Stimulated activated naive CD4-positive, alpha-beta T cell treated with Interleukin-2 at 50 U/mL for 16 hours (primary cell): Measurements from ENCODE around the gene ATP6V1B1.
"Not testable (repeated sequence)": the region's sequence is repeated elsewhere in the genome, so short reads cannot be mapped to it uniquely, and the experiment has no call there.

Experiments
- DNase-seq: peaks from one replicate; lab custom pipeline; 2025; lab: John Stamatoyannopoulos, UW

The ATP6V1B1 gene

DNA sequence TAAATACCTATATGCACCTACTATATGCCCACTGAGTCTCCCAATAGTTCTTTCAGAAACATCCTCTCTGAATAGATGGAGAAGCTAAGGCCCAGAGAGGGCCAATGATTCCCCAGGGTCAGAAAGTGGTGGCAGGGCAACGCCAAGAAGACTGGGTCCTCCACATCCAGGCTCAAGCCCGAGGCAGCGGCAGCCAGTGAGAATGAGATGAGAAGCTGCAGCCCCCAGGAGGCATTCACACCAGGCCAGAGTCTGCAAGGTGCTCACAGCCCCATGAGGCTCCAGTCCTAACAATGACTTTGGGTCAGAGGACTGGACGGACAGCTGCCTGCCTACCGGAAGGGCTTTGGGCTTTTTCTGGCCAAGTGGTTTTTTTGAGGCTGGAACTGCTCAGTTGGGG lies 55.4 kb downstream of the ATP6V1B1 start:
- no peak for DNase-seq

GRCh38 chr2:70991742-70992141 lies 56.0 kb downstream of the ATP6V1B1 start:
- no peak for DNase-seq

DNA sequence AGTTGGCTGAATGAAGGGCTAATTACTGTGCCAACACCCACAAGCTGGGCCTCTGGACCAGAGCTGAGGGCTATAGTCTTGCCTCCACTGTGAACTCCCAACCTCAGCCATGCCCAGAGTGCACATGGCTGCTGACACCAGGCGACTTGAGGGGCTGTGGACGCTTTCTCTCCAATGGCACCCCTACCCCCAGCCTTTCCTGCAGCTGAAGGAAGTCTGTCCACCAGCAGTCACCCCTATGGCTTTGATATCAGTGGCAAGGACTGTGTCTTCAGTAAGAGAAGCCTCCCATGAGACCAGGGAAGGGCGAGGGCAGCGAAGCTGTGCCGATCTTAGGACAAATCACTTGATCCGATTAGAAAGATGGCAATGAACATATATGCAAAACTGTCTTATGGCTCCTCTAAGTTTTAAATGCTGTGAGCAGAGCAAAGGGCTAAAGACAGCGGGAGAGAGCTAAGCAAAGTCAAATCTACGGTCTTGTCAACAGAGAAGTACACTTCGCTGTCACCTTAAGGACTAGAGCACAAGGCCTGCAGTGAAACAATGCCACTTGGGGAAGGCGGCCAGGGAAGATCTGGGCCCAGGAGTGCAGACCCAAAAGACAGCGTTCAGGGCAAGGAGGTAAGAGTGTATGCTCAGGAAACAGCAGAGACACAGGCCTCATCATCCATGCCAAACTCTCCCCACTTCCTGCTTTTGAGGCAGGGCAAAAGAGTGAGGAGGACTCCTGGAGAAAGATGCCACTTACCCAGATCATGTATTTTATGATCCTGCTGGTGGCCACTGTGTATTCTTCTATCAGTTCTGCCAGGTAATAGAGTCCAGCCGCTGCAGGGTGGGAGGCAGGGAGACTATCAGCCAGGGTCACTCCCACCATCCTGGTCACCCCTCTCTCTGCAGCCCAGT lies 57.5 kb downstream of the ATP6V1B1 start:
- DNase-seq, result no peak

GRCh38 chr2:70994009-70994698 lies 58.5 kb downstream of the ATP6V1B1 start:
- peak; percentile 53 for DNase-seq

DNA sequence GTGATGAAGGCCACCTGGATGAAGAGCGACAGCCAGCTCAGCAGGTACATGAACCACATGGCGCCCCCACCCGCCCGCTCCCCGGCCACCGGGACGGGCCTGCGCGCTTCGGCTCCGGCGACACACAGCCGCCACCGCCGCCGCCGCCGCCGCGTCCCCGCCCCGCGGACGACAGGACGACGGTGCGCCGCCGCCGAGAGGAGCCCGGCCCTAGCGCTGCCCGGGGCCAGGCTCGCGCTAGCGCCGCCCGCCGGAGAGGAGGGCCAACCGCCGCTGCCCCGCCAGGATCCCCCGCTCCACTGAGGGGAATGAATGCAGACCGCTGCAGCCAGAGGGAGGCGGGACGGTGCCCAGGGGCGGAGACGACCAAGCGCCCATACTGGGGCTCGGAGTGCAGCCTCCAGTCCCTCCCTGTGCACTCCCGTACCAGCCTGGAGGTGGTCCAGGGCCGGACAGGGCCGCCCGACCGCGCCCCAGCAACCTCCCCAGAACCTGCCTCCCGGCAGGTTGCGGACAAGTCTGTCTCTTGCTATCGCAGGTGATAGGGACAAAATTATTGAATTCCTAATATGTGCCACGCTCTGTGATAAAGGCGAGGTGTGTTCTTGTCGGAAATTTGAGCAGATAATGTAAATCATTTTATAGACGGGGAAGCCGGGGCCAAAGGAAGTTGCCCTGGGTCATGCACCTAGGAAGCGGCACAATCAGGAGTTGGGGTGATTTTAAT lies 59.2 kb downstream of the ATP6V1B1 start, which contains the start of gene TEX261:
Gene TEX261, minus strand, starts transcription at position 175 of the 727 bp plus-strand sequence. Its CDS starts 116 bp downstream, at position 59.
- peak; percentile 90 for DNase-seq

- DNase-seq, result peak; percentile 37
These were observed 59.7 kb downstream of the ATP6V1B1 start for GRCh38 chr2:70995426-70995729.

- not testable (repeated sequence) for DNase-seq
These were observed 63.2 kb downstream of the ATP6V1B1 start for GRCh38 chr2:70998885-70999284.

DNA sequence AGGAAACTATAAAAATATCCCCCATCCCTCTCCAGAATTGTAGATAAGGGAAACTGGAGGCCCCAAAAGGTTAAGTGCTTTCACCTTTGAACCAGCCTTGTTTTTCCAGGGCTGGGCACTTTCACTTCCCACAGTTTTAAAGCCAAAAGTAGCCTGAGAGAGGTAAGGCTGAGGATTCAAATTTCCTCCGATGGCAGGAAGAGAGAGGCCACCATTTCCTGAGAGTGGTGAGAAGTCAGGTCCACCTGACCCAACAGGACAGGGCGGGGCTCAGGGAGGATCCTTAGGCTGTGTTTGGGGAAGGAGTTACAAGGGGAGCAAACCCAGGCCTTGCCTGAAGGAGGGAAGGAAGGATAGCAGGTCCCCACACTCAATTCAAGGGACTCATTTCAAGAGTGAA lies 63.7 kb downstream of the ATP6V1B1 start:
- no peak for DNase-seq

DNA sequence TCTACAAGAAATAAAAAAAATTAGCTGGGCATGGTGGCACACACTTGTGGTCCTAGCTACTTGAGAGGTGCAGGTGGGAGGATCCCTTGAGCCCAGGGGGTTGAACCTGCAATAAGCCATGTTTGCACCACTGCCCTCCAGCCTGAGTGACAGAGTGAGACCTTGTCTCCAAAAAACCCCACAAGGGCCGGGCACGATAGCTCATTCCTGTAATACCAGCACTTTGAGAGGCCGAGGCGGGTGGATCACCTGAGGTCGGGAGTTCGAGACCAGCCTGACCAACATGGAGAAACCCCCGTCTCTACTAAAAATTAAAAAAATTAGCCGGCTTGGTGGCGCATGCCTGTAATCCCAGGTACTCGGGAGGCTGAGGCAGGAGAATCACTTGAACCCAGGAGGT lies 64.2 kb downstream of the ATP6V1B1 start:
- not testable (repeated sequence) for DNase-seq

DNA sequence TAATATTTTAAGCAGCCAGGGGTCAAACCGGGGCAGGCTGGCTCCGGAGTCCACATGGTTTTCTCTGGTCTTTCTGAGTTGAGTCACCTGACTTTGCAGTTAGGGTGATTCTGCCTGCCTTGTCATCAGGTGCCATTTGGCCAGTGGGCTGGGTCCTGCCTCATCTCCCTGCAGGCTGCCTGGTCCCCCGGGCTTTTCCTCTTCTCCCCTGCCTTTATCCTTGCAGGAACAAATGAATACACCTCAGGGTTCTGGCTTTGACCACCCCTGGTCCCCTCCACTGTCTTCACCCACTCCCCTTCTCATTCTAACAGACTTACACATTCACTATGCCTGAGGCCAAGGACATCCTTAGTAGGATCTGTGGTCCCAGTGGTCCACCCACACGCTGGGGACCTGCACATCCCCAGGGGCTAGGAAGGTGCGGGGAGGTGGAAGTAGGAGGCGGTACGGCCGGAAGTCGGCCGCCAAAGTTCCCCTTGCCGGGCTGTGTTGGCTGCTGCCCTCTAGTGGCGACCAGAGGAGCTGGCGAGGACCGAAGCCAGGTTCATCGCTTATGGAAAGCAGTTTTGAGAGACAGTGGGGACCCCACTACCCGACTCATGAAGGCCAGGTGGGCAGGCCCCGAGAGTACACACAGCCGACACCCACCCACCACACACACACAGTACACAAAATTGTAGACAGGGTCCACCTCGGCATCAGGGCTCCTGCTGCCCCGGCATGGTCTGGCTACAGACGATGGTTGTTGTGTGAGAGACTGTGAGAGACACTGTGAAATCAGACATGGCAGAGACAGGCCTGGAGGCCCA lies 65.3 kb downstream of the ATP6V1B1 start:
- DNase-seq, result peak; percentile 73

DNA sequence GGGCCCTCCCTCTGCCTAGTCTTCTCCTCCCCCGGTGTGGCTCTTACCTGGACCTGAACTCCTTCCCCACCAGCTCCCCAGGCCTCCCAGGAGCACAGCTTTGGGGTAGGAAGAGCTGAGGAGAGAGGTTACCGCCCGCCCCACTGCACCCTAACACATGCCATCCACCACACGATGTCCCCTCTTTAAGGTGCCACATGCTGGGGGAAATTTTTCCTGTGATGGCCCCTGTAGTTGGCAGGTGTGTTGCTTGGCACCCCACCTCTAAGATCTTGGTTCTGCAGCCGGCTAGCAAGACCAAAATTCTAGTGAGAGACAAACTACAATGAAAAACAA lies 65.9 kb downstream of the ATP6V1B1 start:
- no peak for DNase-seq

DNA sequence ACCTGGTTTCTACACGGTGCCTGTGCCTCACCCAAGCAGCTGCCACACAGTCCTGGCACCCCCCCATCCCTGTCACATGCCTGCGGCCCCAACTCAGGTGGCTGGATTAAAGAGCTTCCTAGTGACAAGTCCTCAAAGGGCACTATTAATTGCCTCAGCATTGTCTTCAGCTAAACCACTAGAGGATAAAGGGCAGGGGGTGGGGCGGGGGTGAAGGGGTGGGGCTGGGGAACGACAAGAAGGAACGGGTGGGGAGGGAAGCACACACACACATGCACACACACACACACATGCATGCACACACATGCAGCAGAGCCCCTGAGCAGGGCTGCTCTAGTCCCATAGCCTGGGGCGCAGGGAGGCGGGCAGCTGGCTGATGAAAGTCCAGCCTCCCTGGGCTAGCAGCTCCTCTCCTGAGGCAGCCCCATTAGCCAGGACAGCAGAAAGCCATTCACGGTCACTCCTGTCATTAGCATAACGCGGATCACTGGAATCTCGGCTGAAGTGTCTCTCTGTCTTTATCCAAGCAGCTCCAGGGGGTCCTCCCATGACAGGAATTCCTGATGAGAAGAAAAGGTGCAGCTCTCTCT lies 66.4 kb downstream of the ATP6V1B1 start:
- no peak for DNase-seq

GRCh38 chr2:71003396-71003795 lies 67.7 kb downstream of the ATP6V1B1 start:
- DNase-seq, result no peak

DNA sequence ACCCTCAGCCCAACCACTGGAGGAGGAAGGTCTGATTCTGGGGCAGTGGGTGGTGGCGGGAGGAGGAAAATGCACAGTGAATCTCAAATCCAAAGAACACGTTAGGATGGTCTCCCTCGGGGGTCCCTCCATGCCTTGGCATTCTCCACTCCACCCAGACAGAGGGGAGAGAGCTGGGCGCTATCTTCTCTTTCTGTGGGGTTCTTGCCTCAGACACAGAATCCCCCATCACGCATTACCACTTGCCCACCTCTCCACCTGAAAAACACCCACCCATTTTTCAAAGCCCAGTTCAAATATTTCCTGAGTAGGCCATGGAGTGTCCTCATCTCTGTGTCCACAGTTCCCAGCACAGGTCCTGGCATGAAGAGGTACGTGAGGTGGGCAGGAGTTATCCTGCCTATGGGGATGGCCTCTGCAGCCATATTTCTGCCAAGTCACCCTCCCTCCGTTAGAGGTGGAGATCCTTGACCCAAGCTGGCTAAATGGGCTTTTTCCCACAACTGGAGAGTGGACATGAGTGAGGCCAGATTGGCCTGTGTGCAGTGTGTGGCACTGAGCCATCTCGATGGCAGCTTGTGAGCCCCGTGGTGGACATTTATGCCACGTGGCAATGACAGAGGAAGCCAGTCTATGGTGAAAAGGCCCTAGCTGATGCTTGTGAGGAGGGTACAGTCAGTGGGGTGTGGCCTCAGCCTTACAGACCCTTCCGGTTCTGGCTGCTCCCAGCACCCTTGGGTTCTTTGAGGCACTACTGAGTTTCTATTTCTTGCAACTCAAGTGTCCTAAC lies 68.5 kb downstream of the ATP6V1B1 start:
- DNase-seq, result no peak

DNA sequence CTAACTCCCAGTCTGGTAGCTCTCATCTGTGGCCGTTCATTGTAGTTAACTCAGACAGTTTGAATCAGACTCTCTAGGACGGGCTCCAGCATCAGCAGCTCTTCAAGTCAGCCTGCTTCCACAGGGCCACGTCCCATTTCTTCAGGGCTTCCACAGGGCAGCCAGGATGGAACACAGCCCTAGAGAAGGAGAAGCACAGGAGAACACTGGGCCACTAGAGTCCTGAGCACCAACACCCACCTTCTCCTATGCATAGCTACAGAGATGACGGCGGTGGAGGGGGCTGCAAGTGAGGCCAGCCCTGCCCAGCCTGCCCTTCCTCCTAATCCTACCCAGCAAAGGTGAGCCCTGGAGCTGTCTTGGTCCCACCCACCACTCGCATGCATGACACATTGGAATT lies 69.2 kb downstream of the ATP6V1B1 start:
- DNase-seq, result no peak

DNA sequence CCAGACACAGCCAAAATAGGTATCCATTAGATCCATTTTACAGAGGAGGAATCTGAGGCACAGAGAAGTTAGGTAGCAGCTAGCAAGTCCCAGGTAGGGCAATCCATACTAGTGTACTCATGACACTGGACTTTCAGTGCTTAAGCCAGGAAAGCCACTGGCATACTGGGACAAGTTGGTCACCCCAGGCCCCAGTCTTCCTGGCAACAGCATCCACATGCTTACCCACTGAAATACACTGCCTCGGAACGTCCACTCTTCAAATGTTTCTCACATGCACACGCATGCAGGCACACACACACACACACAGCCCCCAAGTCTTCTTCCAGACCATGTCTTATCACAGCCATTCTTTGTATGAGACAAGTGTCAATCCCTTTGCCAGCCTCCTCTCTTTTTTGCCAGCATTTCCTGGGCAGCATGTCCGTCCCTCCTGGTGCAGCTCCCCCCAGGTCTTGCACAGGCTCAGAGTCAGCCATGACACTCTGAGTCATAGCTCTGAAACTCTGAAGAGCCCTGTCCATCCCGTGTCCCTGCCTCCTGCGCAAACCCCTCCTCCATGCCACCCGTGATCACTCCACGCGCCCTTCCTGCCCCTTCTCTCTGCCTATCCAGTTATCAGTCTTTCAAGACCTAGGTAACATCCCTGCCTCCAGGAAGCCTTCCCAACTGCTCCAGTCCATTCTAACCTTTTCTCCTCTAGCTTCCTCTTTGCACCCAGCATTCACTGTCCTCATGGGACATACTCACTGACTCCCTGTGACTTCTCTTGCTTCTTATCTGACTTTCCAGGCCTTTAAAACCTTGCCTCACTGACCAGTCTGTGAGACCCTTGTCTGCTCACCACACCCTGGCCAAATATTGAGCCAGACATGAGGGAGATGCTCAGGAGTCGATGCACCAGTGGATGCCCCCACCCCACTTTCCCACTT lies 69.8 kb downstream of the ATP6V1B1 start:
- DNase-seq, result no peak

DNA sequence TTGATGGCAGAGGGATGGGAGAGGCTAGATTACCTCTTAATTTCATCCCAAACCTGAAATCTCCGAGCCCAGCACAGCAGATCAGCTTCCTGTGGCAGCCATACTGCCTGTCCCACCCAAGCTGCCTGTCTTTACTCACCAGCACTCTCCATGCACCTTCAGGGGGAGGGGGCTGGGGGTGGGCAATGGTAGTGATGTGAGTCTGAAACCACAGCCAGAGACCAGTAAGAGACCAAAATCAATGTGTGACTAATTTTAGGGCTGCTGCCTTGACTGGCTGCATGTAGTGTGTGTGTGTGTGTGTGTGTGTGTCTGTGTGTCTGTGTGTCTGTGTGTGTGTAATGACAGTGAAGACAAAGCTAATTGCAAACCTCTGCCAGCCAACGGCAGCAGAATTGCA lies 70.6 kb downstream of the ATP6V1B1 start:
- DNase-seq, result no peak

DNA sequence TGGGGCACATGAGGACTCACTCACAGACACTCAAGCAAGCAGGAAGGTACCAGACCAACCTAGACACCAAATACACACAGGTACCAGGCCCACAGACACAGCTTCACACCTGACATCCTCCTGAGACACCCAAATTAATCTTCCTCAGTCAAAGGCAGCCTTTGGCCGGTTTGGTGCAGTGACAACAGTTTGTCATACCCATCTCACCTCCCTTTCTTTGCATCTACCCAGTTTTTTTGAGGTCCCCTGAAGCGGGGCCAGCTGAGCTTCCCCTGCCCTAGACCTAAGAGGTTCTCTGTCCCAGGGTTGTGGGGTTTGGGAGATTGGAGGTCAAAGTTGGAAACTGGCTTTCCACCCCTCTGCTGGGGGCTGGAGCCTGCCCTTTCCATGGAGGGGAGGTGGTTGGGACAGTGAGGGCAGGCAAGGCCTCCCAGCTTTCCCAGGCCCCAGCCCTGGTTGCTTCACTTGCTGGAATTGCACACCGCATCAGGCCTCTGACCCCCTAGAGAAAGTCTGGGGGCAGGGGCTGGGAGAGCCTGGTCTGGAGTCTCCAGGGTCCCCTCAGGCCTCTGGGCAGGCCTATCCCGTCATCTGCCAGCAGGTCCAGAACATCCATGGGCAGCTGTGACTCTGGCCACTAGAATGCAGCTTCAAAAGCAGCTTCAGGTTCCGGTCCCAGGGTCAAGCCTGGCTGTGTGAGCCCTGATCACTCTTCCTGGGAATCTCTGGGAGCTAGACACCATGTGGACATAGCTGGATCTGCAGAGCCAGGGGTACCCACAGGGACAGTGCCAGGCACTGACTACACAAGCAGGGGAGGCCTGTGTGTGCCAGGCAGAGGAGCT lies 71.5 kb downstream of the ATP6V1B1 start:
- DNase-seq, result no peak

GRCh38 chr2:71008342-71008741 lies 72.6 kb downstream of the ATP6V1B1 start:
- no peak for DNase-seq
